SK-N-SH (cell line): Measurements from ENCODE around the gene EPHB2. TPM values are rescaled to one million over a fixed set of nuclear protein-coding genes. Genes with fewer than 3 reads are reported as not detected.
"Not testable (repeated sequence)": the region's sequence is repeated elsewhere in the genome, so short reads cannot be mapped to it uniquely, and the experiment has no call there.

ENCODE experiments used
- CTCF ChIA-PET: fragments of 300-600, 350-600 bp; formaldehyde crosslinking; extraction: SDS; loops from one replicate; lab custom pipeline; 2021; lab: Yijun Ruan, JAX
- POLR2A ChIA-PET: fragments of 350-600 bp; sonication (Branson Sonifier 250); formaldehyde crosslinking; extraction: SDS; loops from one replicate; lab custom pipeline; 2020; ENCODE audit warnings: antibody characterized with exemption, inconsistent platforms; lab: Yijun Ruan, JAX
- DNase-seq: peaks from one replicate; pipeline ENCODE4 v3.0.0; 2012
- H2AFZ ChIP-seq: fragments of 200-600 bp; sonication (generic); 2 replicates; pipeline ENCODE4 v1.8.1; 2016; ENCODE audit warnings: antibody characterized with exemption, mild to moderate bottlenecking, low read depth
- H3F3A ChIP-seq: fragments of 200-600 bp; sonication (generic); replicated peaks from 2 replicates; pipeline ENCODE3; 2016; ENCODE audit warnings: antibody characterized with exemption, mild to moderate bottlenecking; ENCODE audit not compliant: insufficient read depth
- H3K27ac ChIP-seq, 2 experiments: fragments of 200-500 bp in 1 of 2; fragments of 200-600 bp in 1 of 2; sonication (Bioruptor generic) in 1 of 2; sonication (generic), shearing (Covaris generic) in 1 of 2; 2 replicates each; pipeline versions ENCODE4 v1.5.1 to v1.6.1; 2014 to 2016; ENCODE audit warnings: low read depth in 2 of 2, inconsistent platforms in 1 of 2, low read length in 1 of 2, mild to moderate bottlenecking in 1 of 2, mixed read lengths in 1 of 2
- H3K27me3 ChIP-seq: fragments of 200-600 bp; sonication (generic), shearing (Covaris generic); 2 replicates; pipeline ENCODE4 v1.6.1; 2016; ENCODE audit warnings: mixed run types; ENCODE audit not compliant: insufficient read depth
- H3K36me3 ChIP-seq, 2 experiments: fragments of 200-500 bp in 1 of 2; fragments of 200-600 bp in 1 of 2; sonication (Bioruptor generic) in 1 of 2; sonication (generic) in 1 of 2; replicated peaks in 1 of 2; 2 replicates each; pipeline versions ENCODE3 to v1.5.1; 2014 to 2016; ENCODE audit warnings: low read length in 1 of 2, mild to moderate bottlenecking in 1 of 2; ENCODE audit not compliant: insufficient read depth in 2 of 2, control insufficient read depth in 1 of 2
- H3K4me1 ChIP-seq, 2 experiments: fragments of 200-500 bp in 1 of 2; fragments of 200-600 bp in 1 of 2; sonication (Bioruptor generic) in 1 of 2; sonication (generic), shearing (Covaris generic) in 1 of 2; 2 replicates each; pipeline versions ENCODE4 v1.5.1 to v1.6.1; 2014 to 2016; ENCODE audit warnings: low read depth in 1 of 2, low read length in 1 of 2, mixed run types in 1 of 2; ENCODE audit not compliant: insufficient read depth in 2 of 2, control insufficient read depth in 1 of 2
- H3K4me2 ChIP-seq: fragments of 200-600 bp; sonication (generic), shearing (Covaris generic); 2 replicates; pipeline ENCODE4 v1.6.1; 2017; ENCODE audit warnings: mixed run types
- H3K4me3 ChIP-seq, 2 experiments: fragments of 200-500 bp in 1 of 2; fragments of 200-600 bp in 1 of 2; sonication (Bioruptor generic) in 1 of 2; sonication (generic), shearing (Covaris generic) in 1 of 2; 2 replicates each; pipeline versions ENCODE4 v1.5.1 to v1.8.1; 2014 to 2016; ENCODE audit warnings: low read depth in 2 of 2, inconsistent platforms in 1 of 2, low read length in 1 of 2, mild to moderate bottlenecking in 1 of 2, mixed read lengths in 1 of 2, moderate library complexity in 1 of 2
- H3K79me2 ChIP-seq: fragments of 200-600 bp; sonication (generic); 2 replicates; pipeline ENCODE4 v1.8.1; 2017; ENCODE audit warnings: mild to moderate bottlenecking; ENCODE audit not compliant: insufficient read depth
- H3K9ac ChIP-seq: fragments of 200-600 bp; sonication (generic); 2 replicates; pipeline ENCODE4 v1.6.1; 2017; ENCODE audit warnings: mixed run types
- H3K9me2 ChIP-seq: fragments of 200-600 bp; sonication (generic); 2 replicates; pipeline ENCODE4 v1.6.1; 2017; ENCODE audit warnings: mixed run types
- H3K9me3 ChIP-seq: fragments of 200-600 bp; sonication (generic); 2 replicates; pipeline ENCODE4 v1.6.1; 2017; ENCODE audit warnings: mixed run types, mild to moderate bottlenecking, moderate library complexity
- H4K20me1 ChIP-seq: fragments of 200-600 bp; sonication (generic); 2 replicates; pipeline ENCODE4 v1.6.1; 2017; ENCODE audit warnings: mild to moderate bottlenecking, mixed run types; ENCODE audit not compliant: insufficient read depth
- ELF1 ChIP-seq: IDR thresholded peaks from 2 replicates; pipeline ENCODE4 v1.4.0; 2012
- EZH2phosphoT487 ChIP-seq: fragments of 200-600 bp; sonication (generic); IDR thresholded peaks from 2 replicates; pipeline ENCODE4 v1.6.1; 2017; ENCODE audit warnings: low read depth, mixed run types, mild to moderate bottlenecking, antibody characterized with exemption, moderate library complexity, borderline replicate concordance
- FOXJ3 ChIP-seq: sonication (generic); formaldehyde crosslinking; IDR thresholded peaks from 2 replicates; pipeline ENCODE4 v1.5.1; 2020; ENCODE audit warnings: mild to moderate bottlenecking, missing genetic modification reagents
- FOXM1 ChIP-seq: IDR thresholded peaks from 2 replicates; pipeline ENCODE4 v1.4.0; 2012; ENCODE audit warnings: low read depth, mild to moderate bottlenecking
- GABPA ChIP-seq: IDR thresholded peaks from 2 replicates; pipeline ENCODE4 v1.4.0; 2012; ENCODE audit warnings: low read depth, mild to moderate bottlenecking
- MEF2A ChIP-seq: IDR thresholded peaks from 2 replicates; pipeline ENCODE4 v1.4.0; 2012; ENCODE audit warnings: low read depth, borderline replicate concordance
- MXI1 ChIP-seq: IDR thresholded peaks from 2 replicates; pipeline ENCODE4 v1.6.1; 2012; ENCODE audit warnings: mild to moderate bottlenecking, low read depth, low read length, improper control_type of control experiment
- NRF1 ChIP-seq: IDR thresholded peaks from 2 replicates; pipeline ENCODE4 v1.6.1; 2012; ENCODE audit warnings: low read depth, mild to moderate bottlenecking, low read length
- POLR2AphosphoS5 ChIP-seq: IDR thresholded peaks from 2 replicates; pipeline ENCODE4 v1.6.1; 2012; ENCODE audit warnings: low read depth, low read length
- RXRA ChIP-seq: IDR thresholded peaks from 2 replicates; pipeline ENCODE4 v1.4.0; 2012; ENCODE audit warnings: low read depth, mild to moderate bottlenecking, borderline replicate concordance
- SIN3A ChIP-seq: IDR thresholded peaks from 2 replicates; pipeline ENCODE4 v1.6.1; 2012; ENCODE audit warnings: low read depth, mild to moderate bottlenecking, low read length, moderate library complexity, borderline replicate concordance
- SMC3 ChIP-seq: IDR thresholded peaks from 2 replicates; pipeline ENCODE4 v1.6.1; 2012; ENCODE audit warnings: low read depth, low read length, improper control_type of control experiment
- TAF1 ChIP-seq: IDR thresholded peaks from 2 replicates; pipeline ENCODE4 v1.6.1; 2012; ENCODE audit warnings: low read depth, mild to moderate bottlenecking, low read length, moderate library complexity, borderline replicate concordance
- WGBS: methylation state at CpG from one replicate; pipeline ENCODE4 v1.1.6; 2017; ENCODE audit warnings: low lambda C conversion rate; 5-methylcytosine and 5-hydroxymethylcytosine counted together
- polyA plus RNA-seq, 3 experiments: library from polyadenylated mRNA; depleted of rRNA; stranded (reverse); fragments of >200 nt; gene quantifications; 2 replicates each; pipeline ENCODE4 v1.2.3, GENCODE V29; 2012
- TF ChIP-seq, protein P1 (sequence below): IDR thresholded peaks from 2 replicates; pipeline ENCODE4 v1.4.0; 2012; ENCODE audit warnings: low read depth, borderline replicate concordance
- TF ChIP-seq, protein P2 (sequence below): IDR thresholded peaks from 2 replicates; pipeline ENCODE4 v1.6.1; 2012; ENCODE audit warnings: mild to moderate bottlenecking, low read depth, low read length, moderate library complexity

The EPHB2 gene
- polyA plus RNA-seq, 1 of the 3 experiments (the other 2 are of a cell fraction) = 25.2 TPM

DNA sequence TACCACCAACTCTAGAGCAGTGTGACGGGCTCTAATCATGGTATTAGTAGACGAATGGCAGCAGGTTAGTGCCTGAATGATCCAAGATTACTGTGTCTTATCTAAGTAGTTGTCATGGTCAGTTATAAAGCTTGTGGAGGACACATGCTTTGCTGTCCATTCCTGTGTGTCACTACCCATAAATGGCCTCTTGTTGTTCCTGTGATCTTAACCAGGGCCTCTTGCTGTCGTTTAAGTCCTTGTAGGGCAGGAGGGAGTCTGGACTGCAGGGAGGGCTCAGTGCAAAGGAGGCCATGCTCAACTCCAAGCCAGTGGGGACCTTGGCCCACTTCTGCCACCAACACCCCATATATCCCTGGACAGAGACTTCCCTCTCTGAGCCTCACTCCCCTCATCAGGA is 130.5 kb downstream of the EPHB2 start:
- Histone ChIP-seq H3K4me2 (no peak overlapping the region), H3K9me3 (no peaks in the 10 kb centered on the region), H3K27ac (no peak overlapping the region), H2AFZ (no peak overlapping the region), H3K9ac (no peak overlapping the region), H3K27me3 (no peaks in the 10 kb centered on the region), H3K4me3 (no peak overlapping the region), H3F3A (no peaks in the 10 kb centered on the region), H3K4me1 (peaks cover 0 to 13% of the 10 kb centered on the region in 2 experiments; a peak in 1 of 4 replicates), H3K36me3 (no peaks in the 10 kb centered on the region), H4K20me1 (peaks cover 9% of the 10 kb centered on the region; the same call in 1 of the 2 replicates), H3K79me2 (no peaks in the 10 kb centered on the region), H3K9me2 (no peaks in the 10 kb centered on the region)
- WGBS = 64% methylated on average over 3 of the region's 3 CpGs
- CTCF ChIA-PET = interaction anchor here (0.6 kb wide), 1 partner anchor 26 kb away, joined by 3 read pairs; no protein-coding TSS in a partner anchor
- TF ChIP-seq GABPA (no peak), NRF1 (no peak), TAF1 (no peak), FOXJ3 (no peak), MEF2A (no peak), POLR2AphosphoS5 (no peak)
- POLR2A ChIA-PET = no interaction called here
- no peak for DNase-seq

DNA sequence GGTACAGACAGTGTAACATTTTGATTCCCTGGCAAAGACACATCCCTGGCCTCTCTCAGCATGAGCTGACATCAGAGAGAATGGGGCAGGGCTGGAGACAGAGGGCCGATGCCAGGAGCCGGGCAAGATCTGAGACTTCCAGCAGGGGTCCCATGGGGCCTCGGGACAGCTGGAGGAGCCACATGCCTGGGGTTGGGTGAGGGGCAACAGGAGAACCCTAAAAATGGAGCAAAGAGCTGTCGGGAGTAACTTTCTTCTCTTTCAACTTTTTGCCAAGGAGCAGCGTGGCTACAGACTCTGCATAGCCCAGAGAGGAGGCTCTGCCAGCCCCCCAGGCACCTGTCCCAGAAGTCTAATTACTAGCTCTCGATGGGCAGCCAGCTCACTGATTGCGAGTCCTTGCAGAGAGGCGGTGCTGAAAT is 131.2 kb downstream of the EPHB2 start:
- H3K27me3 ChIP-seq = no peaks in the 10 kb centered on the region
- H3K27ac ChIP-seq = no peak overlapping the region
- 95% methylated on average over 8 of the region's 8 CpGs for WGBS
- H3K36me3 ChIP-seq = no peaks in the 10 kb centered on the region
- H3K9me2 ChIP-seq = no peaks in the 10 kb centered on the region
- H3K9ac ChIP-seq = no peak overlapping the region
- no peak overlapping the region for H3K4me3 ChIP-seq
- no peak overlapping the region for H2AFZ ChIP-seq
- H3K4me2 ChIP-seq = no peak overlapping the region
- ChIA-PET CTCF (no interaction called here), POLR2A (no interaction called here)
- no peaks in the 10 kb centered on the region for H3K9me3 ChIP-seq
- no peaks in the 10 kb centered on the region for H3F3A ChIP-seq
- DNase-seq = no peak
- H3K79me2 ChIP-seq = no peaks in the 10 kb centered on the region
- TF ChIP-seq, protein P1, sequence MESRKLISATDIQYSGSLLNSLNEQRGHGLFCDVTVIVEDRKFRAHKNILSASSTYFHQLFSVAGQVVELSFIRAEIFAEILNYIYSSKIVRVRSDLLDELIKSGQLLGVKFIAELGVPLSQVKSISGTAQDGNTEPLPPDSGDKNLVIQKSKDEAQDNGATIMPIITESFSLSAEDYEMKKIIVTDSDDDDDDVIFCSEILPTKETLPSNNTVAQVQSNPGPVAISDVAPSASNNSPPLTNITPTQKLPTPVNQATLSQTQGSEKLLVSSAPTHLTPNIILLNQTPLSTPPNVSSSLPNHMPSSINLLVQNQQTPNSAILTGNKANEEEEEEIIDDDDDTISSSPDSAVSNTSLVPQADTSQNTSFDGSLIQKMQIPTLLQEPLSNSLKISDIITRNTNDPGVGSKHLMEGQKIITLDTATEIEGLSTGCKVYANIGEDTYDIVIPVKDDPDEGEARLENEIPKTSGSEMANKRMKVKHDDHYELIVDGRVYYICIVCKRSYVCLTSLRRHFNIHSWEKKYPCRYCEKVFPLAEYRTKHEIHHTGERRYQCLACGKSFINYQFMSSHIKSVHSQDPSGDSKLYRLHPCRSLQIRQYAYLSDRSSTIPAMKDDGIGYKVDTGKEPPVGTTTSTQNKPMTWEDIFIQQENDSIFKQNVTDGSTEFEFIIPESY = no peak
- no peak for TF ChIP-seq MXI1
- TF ChIP-seq GABPA = no peak
- TF ChIP-seq RXRA = no peak
- TF ChIP-seq, protein P2, sequence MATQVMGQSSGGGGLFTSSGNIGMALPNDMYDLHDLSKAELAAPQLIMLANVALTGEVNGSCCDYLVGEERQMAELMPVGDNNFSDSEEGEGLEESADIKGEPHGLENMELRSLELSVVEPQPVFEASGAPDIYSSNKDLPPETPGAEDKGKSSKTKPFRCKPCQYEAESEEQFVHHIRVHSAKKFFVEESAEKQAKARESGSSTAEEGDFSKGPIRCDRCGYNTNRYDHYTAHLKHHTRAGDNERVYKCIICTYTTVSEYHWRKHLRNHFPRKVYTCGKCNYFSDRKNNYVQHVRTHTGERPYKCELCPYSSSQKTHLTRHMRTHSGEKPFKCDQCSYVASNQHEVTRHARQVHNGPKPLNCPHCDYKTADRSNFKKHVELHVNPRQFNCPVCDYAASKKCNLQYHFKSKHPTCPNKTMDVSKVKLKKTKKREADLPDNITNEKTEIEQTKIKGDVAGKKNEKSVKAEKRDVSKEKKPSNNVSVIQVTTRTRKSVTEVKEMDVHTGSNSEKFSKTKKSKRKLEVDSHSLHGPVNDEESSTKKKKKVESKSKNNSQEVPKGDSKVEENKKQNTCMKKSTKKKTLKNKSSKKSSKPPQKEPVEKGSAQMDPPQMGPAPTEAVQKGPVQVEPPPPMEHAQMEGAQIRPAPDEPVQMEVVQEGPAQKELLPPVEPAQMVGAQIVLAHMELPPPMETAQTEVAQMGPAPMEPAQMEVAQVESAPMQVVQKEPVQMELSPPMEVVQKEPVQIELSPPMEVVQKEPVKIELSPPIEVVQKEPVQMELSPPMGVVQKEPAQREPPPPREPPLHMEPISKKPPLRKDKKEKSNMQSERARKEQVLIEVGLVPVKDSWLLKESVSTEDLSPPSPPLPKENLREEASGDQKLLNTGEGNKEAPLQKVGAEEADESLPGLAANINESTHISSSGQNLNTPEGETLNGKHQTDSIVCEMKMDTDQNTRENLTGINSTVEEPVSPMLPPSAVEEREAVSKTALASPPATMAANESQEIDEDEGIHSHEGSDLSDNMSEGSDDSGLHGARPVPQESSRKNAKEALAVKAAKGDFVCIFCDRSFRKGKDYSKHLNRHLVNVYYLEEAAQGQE = no peak
- no peak for TF ChIP-seq EZH2phosphoT487
- TF ChIP-seq ELF1 = no peak
- no peak for TF ChIP-seq SIN3A
- TF ChIP-seq FOXJ3 = no peak
- TF ChIP-seq FOXM1 = no peak
- no peak for TF ChIP-seq SMC3
- peaks cover 0 to 13% of the 10 kb centered on the region in 2 experiments; a peak in 1 of 4 replicates for H3K4me1 ChIP-seq
- H4K20me1 ChIP-seq = peaks cover 9% of the 10 kb centered on the region; the same call in 1 of the 2 replicates

DNA sequence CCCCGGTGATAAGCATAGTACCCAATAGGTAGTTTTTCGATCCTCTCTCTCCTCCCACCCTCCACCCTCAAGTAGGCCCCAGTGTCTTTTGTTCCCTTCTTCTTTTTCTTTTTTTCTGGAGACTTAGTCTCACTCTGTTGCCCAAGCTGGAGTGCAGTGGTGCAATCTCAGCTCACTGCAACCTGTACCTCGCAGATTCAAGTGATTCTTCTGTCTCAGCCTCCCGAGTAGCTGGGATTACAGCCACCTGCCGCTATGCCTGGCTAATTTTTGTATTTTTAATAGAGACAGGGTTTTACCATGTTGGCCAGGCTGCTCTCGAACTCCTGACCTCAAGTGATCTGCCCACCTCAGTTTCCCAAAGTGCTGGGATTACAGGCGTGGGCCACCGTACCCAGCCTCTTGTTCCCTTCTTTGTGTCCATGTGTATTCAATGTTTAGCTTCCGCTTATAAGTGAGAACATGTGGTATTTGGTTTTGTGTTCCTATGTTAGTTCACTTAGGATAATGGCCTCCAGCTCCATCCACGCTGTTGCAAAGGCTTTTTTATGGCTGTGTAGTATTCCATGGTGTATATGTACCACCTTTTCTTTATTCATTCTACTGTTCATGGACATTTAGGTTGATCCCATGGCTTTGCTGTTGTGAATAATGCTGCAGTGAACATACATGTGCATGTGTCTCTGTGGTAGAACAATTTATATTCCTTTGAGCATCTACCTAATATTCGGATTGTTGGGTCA is 133.0 kb downstream of the EPHB2 start:
- H4K20me1 ChIP-seq, H3K9me3 ChIP-seq, H2AFZ ChIP-seq, H3F3A ChIP-seq, H3K27ac ChIP-seq, H3K4me2 ChIP-seq, H3K79me2 ChIP-seq, H3K36me3 ChIP-seq, H3K27me3 ChIP-seq, H3K4me3 ChIP-seq, POLR2A ChIA-PET, DNase-seq, H3K9me2 ChIP-seq, H3K9ac ChIP-seq: not testable (repeated sequence)
- H3K4me1 ChIP-seq = peaks cover 0 to 13% of the 10 kb centered on the region in 2 experiments; a peak in 1 of 4 replicates
- CTCF ChIA-PET = interaction anchor here (1.0 to 3.5 kb wide), 4 partner anchors 11 to 139 kb away, joined by 3 to 12 read pairs (median 4); no protein-coding TSS in a partner anchor
- 93% methylated on average over 11 of the region's 11 CpGs for WGBS
